Vagina (tissue), 2 donors: ENCODE measurements around the gene ARHGAP6. TPM values are rescaled to one million over a fixed set of nuclear protein-coding genes. Genes with fewer than 3 reads are reported as not detected.
"Not testable (repeated sequence)": the region's sequence is repeated elsewhere in the genome, so short reads cannot be mapped to it uniquely, and the experiment has no call there.

Source experiments
- DNase-seq, 2 donors: peaks; one replicate each; pipeline ENCODE4 v3.0.0-alpha.2; 2017; ENCODE audit errors: extremely low spot score in 2 of 2
- H3K27ac ChIP-seq: fragments of 200-600 bp; sonication (generic); one replicate; pipeline ENCODE4 v1.5.1; 2019
- H3K27me3 ChIP-seq: fragments of 200-600 bp; sonication (generic); one replicate; pipeline ENCODE4 v1.5.1; 2019
- H3K36me3 ChIP-seq, 2 donors: fragments of 200-600 bp; sonication (generic); one replicate each; pipeline ENCODE4 v1.5.1; 2017 to 2019
- H3K4me1 ChIP-seq: fragments of 200-600 bp; sonication (generic); one replicate; pipeline ENCODE4 v1.5.1; 2019
- H3K4me3 ChIP-seq, 2 donors: fragments of 200-600 bp; sonication (generic); 1 replicate in 1 of 2; 2 replicates in 1 of 2; pipeline ENCODE4 v1.5.1; 2016 to 2019
- H3K9me3 ChIP-seq: fragments of 200-600 bp; sonication (generic); one replicate; pipeline ENCODE4 v1.5.1; 2019
- POLR2A ChIP-seq, 2 donors: fragments of 450-650 bp; IDR thresholded peaks; one replicate each; pipeline ENCODE4 v1.6.1; 2017; ENCODE audit warnings: antibody characterized with exemption in 2 of 2, mild to moderate bottlenecking in 2 of 2, moderate library complexity in 2 of 2
- POLR2AphosphoS5 ChIP-seq, 2 donors: sonication (generic); formaldehyde crosslinking; IDR thresholded peaks; one replicate each; pipeline ENCODE4 v1.9.0; 2017; ENCODE audit warnings: antibody characterized with exemption in 2 of 2, mild to moderate bottlenecking in 2 of 2, low read depth in 1 of 2; ENCODE audit not compliant: insufficient read depth in 1 of 2
- intact Hi-C: fragments of 100-400 bp; cut with DNase I; formaldehyde crosslinking; loops from one replicate; pipeline ENCODE4 v1.15.1; 2023
- total RNA-seq: library from RNA; depleted of rRNA; stranded (reverse); fragments of >200 nt; gene quantifications from one replicate; pipeline ENCODE4 v1.2.3, GENCODE V29; 2016
- TF ChIP-seq, protein P1 (sequence below), 3 experiments: fragments of 450-650 bp in 2 of 3; fragments of 200-600 bp in 1 of 3; sonication (generic) in 1 of 3; IDR thresholded peaks; one replicate each; pipeline ENCODE4 v1.5.1; 2017 to 2019; ENCODE audit warnings: antibody characterized with exemption in 3 of 3, mild to moderate bottlenecking in 2 of 3, moderate library complexity in 2 of 3

ARHGAP6 gene
- total RNA-seq, 1 donor from 2014 or later: 15.7 TPM

GRCh38 chrX:11124112-11124511 lies 541.6 kb downstream of the ARHGAP6 start:
- no peak overlapping the region for H3K4me3 ChIP-seq
- no peaks in the 10 kb centered on the region for H3K27me3 ChIP-seq
- no peak for TF ChIP-seq POLR2A (IDR thresholded peaks at IDR 0.05)
- TF ChIP-seq POLR2AphosphoS5 (IDR thresholded peaks at IDR 0.05; ENCODE audit: insufficient read depth in 1 of 2, low read depth in 1 of 2): no peak
- TF ChIP-seq, protein P1, sequence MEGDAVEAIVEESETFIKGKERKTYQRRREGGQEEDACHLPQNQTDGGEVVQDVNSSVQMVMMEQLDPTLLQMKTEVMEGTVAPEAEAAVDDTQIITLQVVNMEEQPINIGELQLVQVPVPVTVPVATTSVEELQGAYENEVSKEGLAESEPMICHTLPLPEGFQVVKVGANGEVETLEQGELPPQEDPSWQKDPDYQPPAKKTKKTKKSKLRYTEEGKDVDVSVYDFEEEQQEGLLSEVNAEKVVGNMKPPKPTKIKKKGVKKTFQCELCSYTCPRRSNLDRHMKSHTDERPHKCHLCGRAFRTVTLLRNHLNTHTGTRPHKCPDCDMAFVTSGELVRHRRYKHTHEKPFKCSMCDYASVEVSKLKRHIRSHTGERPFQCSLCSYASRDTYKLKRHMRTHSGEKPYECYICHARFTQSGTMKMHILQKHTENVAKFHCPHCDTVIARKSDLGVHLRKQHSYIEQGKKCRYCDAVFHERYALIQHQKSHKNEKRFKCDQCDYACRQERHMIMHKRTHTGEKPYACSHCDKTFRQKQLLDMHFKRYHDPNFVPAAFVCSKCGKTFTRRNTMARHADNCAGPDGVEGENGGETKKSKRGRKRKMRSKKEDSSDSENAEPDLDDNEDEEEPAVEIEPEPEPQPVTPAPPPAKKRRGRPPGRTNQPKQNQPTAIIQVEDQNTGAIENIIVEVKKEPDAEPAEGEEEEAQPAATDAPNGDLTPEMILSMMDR (IDR thresholded peaks at IDR 0.05): no peak
- H3K9me3 ChIP-seq: no peaks in the 10 kb centered on the region
- peaks cover 0 to 13% of the 10 kb centered on the region in 2 donors for H3K36me3 ChIP-seq
- intact Hi-C loops: no loop called here
- H3K27ac ChIP-seq: no peak overlapping the region
- H3K4me1 ChIP-seq: no peaks in the 10 kb centered on the region
- DNase-seq: no peak

DNA sequence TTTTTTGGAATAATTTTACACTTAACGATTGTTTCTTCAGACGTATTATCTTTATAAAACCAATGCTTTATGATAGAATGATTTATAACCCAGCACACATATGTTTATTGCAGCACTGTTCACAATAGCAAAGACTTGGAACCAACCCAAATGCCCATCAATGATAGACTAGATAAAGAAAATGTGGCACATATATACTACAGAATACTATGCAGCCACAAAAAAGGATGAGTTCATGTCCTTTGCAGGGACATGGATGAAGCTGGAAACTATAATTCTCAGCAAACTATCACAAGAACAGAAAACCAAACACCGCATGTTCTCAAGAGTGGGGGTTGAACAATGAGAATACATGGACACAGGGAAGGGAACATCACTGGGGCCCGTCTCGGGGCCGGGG lies 542.6 kb downstream of the ARHGAP6 start:
- intact Hi-C loops, H3K9me3 ChIP-seq, H3K27ac ChIP-seq, H3K4me3 ChIP-seq, H3K27me3 ChIP-seq, H3K4me1 ChIP-seq, DNase-seq: not testable (repeated sequence)
- H3K36me3 ChIP-seq: peaks cover 0 to 21% of the 10 kb centered on the region in 2 donors

DNA sequence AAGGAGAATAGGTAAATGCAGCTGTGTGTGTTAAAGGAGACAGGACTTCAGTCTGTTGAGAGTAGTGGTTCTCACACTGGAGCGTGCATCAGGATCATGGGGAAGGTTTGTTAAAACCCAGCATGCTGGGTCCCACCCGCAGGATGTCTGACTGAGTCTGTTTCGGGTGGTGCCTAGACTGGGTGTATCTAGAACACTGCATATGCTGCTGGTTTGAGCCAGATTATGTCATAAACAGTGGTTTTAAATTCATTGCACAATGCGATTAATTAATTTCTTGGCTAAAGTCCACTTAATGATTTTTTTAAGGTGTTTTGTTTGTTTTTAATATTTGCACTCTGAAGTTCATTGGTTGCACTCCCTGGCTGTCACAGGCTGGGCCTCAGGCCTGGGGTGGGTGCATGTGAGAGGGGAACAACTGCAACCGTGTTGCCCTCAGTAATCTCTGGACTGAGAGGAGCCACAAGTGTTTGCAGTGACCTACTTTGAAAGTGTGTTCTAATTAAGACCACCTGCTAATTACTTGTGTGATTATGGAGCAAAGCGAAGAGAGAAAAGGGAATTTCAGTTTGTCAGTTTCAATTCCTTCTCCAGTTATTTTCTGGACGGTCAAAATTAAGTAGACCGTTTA lies 546.3 kb downstream of the ARHGAP6 start:
- no peak for DNase-seq
- H3K36me3 ChIP-seq: peaks cover 0 to 21% of the 10 kb centered on the region in 2 donors
- H3K27me3 ChIP-seq: no peaks in the 10 kb centered on the region
- H3K9me3 ChIP-seq: no peaks in the 10 kb centered on the region
- no peak overlapping the region for H3K27ac ChIP-seq
- TF ChIP-seq POLR2A (IDR thresholded peaks at IDR 0.05) (no peak), POLR2AphosphoS5 (IDR thresholded peaks at IDR 0.05; ENCODE audit: insufficient read depth in 1 of 2, low read depth in 1 of 2) (no peak)
- TF ChIP-seq, protein P1 (IDR thresholded peaks at IDR 0.05): no peak
- H3K4me3 ChIP-seq: no peak overlapping the region
- intact Hi-C loops: no loop called here
- no peaks in the 10 kb centered on the region for H3K4me1 ChIP-seq

- H3K4me1 ChIP-seq: peaks cover 4% of the 10 kb centered on the region
- no peak overlapping the region for H3K27ac ChIP-seq
- no peak for DNase-seq
- H3K36me3 ChIP-seq: peaks cover 0 to 21% of the 10 kb centered on the region in 2 donors
- H3K27me3 ChIP-seq: no peaks in the 10 kb centered on the region
- no peaks in the 10 kb centered on the region for H3K9me3 ChIP-seq
- no peak overlapping the region for H3K4me3 ChIP-seq
- TF ChIP-seq, protein P1 (IDR thresholded peaks at IDR 0.05): no peak
- intact Hi-C loops: loop anchor here (2.0 kb wide), 1 partner anchor 69 kb away; no protein-coding TSS in a partner anchor
Observed at GRCh38 chrX:11117745-11118144, 548.0 kb downstream of the ARHGAP6 start.

DNA sequence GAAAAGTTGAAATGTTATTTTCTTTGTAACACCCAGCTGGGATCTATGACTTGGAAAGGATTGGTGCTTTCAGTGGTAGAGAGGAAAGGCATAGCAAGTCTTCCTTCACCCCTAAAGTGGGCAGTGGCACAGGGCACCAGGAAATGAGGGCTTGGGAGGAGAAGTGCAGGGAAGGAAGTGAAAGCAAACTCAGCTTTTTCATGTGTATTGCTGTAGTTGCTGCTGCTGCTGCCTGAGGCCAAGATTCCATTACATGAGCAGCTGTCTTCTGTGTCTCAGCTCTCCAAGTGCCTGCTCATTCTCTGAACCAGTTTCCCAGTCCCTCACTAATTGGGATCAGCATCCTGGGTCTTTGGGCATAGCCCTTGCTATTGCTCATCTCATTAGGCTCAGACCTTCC lies 552.0 kb downstream of the ARHGAP6 start:
- intact Hi-C loops: no loop called here
- Histone ChIP-seq H3K4me1 (peaks cover 15% of the 10 kb centered on the region), H3K36me3 (peaks cover 0 to 4% of the 10 kb centered on the region in 2 donors), H3K4me3 (no peak overlapping the region), H3K9me3 (no peaks in the 10 kb centered on the region), H3K27ac (no peak overlapping the region), H3K27me3 (no peaks in the 10 kb centered on the region)
- TF ChIP-seq, protein P1 (IDR thresholded peaks at IDR 0.05): no peak
- TF ChIP-seq POLR2A (IDR thresholded peaks at IDR 0.05) (no peak), POLR2AphosphoS5 (IDR thresholded peaks at IDR 0.05; ENCODE audit: insufficient read depth in 1 of 2, low read depth in 1 of 2) (no peak)
- no peak for DNase-seq
